HG02623 (cell line): Measurements from ENCODE around the gene TNFRSF11A.

Experiments
- ATAC-seq: cut with Tn5 transposase; IDR thresholded peaks from one replicate; pipeline ENCODE4 v1.9.1; 2021; ENCODE audit warnings: moderate library complexity; ENCODE audit not compliant: unreplicated experiment

TNFRSF11A gene

GRCh38 chr18:62407660-62408059 lies 82.5 kb downstream of the TNFRSF11A start:
- ATAC-seq: no peak

GRCh38 chr18:62409821-62410220 lies 84.7 kb downstream of the TNFRSF11A start:
- no peak for ATAC-seq

GRCh38 chr18:62412231-62412979 lies 87.3 kb downstream of the TNFRSF11A start:
- ATAC-seq: no peak

DNA sequence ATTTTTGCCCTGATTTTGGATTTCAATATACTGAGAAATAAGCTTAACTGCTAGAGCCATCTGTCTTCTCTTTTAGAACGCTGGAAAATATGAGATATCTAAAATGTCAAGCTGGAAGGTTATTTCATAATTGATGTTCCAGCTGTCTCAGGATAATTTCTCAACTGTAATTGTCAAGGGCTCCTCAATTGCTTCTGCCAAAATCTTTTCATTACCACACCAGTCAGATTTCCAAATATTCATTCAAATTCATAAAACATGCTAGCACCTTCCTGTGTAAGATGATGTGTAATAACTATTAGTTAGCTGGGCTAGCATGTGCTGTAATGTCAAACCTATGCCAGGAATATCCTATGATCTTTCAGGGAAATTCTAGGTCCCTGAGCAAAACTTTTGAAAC lies 88.1 kb downstream of the TNFRSF11A start:
- ATAC-seq: no peak

- no peak for ATAC-seq
Measured at GRCh38 chr18:62418258-62418657, 93.1 kb downstream of the TNFRSF11A start.

DNA sequence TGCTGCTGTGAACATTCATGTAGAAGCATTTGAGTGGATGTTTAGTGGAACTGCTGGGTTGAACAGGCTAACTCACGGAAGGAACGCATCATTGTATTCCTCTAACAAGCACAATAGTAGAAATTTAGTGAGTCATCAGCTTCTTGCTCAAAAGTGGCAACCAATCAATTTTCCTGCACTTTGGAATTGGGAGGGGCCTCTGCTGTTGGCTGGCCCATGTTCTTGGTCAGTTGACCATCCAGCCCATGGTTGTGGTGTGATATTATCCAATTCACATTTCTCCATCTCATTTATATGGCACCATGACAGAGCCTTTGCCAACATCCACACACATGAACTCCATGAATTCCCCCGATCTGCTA lies 95.0 kb downstream of the TNFRSF11A start:
- no peak for ATAC-seq

DNA sequence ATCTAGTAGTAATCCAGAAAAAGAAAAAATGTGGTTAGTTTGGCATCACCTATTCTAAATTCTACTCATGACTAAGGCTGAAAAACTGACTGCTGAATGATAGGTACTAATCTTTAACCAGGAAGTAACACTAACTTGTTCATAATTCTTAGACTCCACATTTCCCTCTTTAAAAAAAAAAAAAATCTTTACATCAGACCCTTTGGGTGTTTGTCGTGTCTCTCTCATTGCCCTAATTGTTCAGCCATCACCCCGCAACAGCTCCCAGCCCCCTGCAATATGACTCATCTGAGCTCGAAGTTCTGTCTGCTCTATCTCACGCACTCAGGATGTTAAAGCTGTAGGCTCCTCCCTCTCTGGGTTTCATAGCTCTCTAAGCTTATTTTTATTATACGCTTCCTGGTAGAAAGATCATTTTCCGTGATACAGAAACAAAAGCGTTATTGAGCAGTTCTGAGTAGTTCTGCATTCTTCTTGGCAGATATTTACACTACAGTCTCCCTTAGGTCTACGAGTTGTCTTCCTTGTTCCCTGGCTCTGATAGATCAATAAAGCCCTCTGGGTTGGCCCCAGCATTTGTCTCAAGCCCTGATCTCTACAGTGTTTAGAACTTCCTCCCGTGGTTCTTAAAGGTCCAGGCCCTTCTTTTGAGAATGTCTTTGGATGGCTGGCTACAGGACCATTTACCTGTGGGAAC lies 95.6 kb downstream of the TNFRSF11A start:
- peak; percentile 91 for ATAC-seq

GRCh38 chr18:62425465-62426190 lies 100.5 kb downstream of the TNFRSF11A start:
- ATAC-seq: peak; percentile 42

GRCh38 chr18:62426191-62426488 lies 101.0 kb downstream of the TNFRSF11A start:
- no peak for ATAC-seq

DNA sequence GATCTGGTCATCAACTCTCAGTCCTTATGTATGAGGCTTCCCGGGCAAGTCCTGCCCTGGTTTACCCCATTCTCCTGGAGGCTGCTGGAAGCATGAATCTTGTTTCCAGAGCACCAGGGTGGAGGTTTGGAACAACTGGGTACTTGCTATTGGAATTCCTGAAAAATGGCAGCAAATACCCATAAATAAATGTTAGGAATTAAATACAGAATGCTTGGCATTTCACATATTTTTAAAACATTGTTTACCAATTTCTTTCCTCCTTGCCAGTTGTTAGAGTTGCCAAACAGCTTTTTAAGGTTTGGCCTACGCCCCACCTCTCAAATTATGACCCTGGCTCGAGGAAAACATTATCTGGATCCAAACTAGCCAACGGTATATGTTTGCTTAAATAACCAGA lies 107.1 kb downstream of the TNFRSF11A start:
- ATAC-seq: no peak

- no peak for ATAC-seq
Measured at GRCh38 chr18:62434798-62435197, 109.7 kb downstream of the TNFRSF11A start.

- no peak for ATAC-seq
Measured at GRCh38 chr18:62435435-62436031, 110.4 kb downstream of the TNFRSF11A start.

DNA sequence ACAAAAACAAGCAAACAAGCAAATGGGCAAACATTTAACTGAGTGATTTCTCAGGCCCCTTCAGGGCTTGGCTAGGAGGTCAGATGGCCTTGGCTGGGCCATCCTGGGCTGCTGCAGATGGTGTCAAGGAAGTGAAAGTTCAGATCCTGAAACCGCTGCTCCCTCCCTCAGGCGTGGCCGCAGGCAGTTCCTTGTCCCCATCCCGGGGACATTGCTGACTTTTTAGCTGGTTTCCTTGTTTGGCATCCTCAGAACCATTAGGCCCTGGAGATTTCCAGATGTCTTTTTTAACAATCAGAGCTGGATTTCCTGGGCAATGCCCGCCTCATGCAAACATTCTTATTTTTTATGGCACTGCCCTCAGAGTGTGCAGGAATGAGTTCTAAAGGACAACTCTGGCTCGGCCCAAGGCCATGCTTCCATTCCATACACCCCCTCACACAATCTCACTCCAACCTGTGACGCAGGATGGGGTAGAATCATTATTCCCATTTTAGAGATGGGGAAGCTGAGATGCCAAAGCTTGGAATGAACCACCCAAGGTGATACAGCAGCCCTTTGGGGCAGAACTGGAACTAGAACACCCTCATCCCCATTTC lies 111.6 kb downstream of the TNFRSF11A start:
- no peak for ATAC-seq

GRCh38 chr18:62437235-62438017 lies 112.3 kb downstream of the TNFRSF11A start:
- ATAC-seq: no peak

DNA sequence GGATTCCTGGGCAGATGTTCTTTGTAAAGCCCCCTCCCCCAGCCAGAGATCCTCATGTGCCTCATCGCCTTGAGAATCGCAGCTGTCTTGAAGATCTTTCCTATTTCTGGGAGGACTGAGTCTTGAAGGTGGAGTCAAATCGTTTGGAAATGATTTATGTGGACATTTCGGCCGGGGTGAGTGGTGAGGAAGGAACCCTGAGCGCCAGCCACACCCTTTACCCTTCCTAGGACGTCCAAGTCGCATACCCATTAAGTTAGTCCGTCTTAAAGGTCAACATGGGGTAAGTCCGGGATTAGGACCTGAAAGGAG lies 112.9 kb downstream of the TNFRSF11A start:
- no peak for ATAC-seq

GRCh38 chr18:62438402-62438801 lies 113.3 kb downstream of the TNFRSF11A start:
- ATAC-seq: no peak

DNA sequence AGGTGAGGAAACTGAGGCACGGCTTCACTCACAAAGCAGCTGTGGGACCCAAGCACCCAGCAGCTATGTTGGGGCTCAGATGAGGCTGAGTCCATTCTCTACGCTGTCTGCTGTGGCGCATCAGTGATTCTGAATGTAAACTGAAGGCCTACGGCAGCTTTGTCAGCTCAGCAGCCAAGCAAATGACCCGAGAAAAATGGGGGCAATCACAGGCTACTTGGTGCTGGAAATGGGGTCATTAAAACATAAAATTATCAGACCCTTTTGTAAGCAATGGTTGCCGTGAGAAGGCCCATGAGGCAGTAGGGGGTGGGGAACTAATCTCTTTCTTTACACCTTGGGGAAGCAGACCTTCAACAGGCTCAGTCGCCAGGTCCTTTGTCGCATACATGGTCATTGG lies 113.8 kb downstream of the TNFRSF11A start:
- ATAC-seq: no peak
